NCI-H510A treated with DMSO at 0.1 percent for 48 hours (cell line): Measurements from ENCODE around the gene PCYOX1L.

Experiments used
- DNase-seq: peaks from one replicate; lab custom pipeline; 2025; lab: John Stamatoyannopoulos, UW

Gene PCYOX1L, protein sequence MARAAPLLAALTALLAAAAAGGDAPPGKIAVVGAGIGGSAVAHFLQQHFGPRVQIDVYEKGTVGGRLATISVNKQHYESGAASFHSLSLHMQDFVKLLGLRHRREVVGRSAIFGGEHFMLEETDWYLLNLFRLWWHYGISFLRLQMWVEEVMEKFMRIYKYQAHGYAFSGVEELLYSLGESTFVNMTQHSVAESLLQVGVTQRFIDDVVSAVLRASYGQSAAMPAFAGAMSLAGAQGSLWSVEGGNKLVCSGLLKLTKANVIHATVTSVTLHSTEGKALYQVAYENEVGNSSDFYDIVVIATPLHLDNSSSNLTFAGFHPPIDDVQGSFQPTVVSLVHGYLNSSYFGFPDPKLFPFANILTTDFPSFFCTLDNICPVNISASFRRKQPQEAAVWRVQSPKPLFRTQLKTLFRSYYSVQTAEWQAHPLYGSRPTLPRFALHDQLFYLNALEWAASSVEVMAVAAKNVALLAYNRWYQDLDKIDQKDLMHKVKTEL

DNA sequence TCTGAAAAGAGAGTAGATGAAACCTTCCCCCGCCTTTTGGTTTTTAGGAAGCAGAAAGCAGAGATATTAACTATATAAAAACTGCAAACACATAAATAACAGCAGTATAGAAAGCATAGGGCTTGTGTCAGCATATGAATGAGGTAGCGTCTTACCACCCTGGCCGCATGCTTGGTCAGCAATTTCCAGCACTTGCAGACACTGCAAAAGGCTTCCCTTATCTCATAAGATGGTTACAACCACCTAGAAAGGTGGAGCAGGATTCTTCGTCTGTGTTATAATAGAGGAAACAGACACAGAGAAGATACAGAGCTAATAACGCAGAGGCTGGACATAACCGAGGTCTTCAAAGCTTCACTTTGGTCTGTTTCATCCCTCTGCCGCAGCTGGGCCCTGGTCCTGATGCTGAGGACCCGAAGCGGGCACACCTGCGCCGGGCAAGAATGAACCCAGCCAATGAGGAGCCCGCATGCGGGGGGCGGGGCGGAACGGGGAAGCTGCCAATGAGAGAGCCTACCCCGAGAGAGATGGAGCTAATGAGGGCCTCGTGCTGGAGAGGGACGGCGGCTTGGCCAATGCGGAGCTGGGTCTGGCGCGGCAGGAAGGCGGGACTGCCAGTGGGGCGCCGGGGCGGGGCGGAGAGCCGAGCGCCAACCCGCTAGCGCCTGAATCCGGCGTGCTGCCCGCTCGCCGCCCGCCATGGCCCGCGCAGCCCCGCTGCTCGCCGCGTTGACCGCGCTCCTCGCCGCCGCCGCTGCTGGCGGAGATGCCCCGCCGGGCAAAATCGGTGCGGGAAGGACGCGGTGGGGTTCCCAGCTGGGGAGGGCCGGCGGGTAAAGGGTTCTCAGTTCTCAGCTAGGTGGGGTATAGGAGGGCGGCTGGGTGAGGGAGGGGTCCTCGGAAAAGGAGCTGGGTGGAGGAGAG, at the start of gene PCYOX1L:
TSS of gene PCYOX1L (plus strand) at position 677 of the 924 bp plus-strand sequence. CDS start at position 700, 23 bp downstream.
- DNase-seq, result peak; percentile 99

DNA sequence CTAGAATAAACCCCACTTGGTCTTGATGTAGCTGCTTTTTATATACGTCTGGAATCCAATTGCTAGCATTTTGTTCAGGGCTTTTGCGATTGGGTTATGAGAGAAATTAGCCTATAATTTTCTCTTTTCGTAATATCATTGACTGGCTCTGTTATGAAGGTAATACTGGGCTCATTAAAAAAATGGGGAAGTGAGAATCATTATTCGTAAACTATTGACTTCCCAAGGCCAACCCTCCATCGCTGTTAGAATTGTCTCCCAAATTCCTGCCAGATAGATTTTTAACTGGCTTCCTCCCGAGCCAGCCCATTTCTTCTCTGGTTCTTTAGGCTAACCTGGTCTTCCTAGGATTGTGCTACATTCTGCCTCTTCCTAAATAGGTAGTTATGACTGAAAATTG, 48.5 kb upstream of the PCYOX1L start:
- no peak for DNase-seq

DNA sequence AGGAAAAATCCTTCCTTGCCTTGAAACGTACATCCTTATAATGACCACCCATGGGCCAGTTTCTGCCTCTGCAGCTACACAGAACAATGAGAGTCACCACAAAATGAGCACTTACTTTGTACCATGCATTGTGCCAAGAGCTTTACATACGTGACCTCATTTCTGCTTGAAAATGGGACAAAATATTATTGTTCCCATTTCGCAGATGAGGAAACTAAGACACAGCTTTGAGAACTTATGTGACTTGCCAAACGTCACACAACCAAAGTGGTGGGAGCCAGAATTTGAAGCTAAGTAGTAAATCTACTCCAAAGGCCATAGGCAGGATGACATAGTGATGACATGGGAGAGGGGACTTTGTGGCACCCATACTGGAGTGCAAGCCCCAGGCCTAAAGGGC, 47.4 kb upstream of the PCYOX1L start:
- no peak for DNase-seq

DNA sequence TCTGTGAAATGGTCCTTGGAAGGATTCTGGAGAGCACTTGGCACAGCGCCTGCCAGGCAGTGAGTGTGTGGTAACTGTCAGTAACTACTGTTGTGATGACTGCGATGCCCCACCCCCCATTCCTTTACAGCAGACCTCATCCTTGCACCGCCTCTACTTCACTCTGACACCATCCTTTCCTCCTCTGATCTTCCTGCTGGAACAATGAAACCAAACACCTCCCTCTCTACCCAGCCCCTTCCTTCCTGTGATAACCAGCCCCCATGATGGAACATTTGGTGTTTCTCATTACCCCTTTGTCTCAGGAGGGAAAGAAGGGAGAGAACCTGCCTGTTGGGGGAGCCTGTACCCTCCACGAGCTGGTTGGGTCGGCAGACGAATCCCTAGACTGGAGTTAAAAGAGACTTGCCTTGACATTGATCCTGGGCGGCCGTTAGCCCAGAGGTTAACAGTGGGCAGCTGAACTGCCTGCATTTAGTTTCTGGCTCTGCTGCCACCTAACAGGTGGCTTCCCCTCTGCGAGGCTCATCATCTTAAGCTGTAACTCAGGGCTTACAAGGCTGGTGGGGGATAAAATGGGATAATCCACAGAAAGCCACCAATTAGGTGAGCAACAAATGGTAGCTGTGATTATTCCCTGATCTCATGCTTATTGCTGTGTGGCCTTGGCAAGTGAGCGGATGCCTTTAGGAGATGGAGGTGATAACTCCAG, 46.7 kb upstream of the PCYOX1L start:
- DNase-seq, result no peak

DNA sequence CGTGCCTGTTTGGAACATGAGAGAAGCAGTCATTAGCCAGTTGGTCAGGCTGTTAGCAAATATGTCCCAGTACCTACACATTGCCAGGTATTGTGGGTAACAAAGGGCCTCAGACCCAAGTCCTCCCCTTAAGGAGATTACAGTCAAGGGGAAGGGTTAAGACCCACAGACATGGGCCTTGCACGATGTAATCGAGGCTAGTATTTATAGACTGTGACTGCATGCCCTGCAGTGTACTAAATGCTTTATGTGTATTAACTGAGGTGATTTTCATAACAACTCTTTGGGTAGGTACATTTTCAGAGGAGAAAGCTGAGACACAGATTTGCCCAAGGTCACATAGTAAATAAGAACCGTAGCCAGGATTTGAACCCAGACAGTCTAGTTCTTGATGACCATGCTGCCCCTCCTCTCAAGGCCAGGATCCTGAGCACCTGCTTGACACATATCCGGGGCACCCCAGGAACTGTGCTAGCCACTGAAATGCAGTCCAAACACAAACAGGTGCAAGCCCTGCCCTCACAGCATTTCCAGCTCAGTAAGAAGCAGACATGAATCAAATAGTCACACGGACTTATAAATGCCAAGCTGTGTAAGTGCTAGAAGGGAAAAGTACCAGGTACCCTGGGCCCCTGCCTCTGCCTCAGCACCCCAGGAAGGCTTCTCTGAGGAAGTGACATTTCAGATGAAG, 44.5 kb upstream of the PCYOX1L start:
- DNase-seq, result peak; percentile 31

DNA sequence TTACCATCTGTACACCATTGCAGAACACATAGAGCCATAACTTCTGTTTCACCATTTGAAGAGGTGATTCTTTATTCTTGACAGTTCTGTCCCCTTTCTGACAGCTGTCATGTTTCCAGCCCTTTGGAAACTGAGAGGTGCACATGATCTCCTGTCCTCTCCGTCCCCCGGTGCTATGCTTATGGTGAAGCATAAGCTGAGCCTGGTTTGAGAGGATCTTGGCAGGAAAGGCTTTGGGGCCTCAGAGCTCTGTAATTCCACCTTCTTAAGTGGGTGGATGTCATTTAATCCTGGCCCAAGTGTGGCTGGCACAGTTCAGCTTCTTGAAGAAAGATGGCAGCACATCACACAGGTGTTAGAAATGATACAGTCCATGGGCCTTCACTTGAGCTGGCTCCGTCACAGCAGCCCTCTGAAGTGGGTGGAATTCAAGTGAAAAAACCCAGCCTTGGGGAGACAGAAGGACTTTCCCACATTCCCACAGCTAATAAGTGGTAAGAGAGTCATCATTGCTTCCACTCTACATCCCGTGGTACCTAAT, 43.2 kb upstream of the PCYOX1L start:
- no peak for DNase-seq

DNA sequence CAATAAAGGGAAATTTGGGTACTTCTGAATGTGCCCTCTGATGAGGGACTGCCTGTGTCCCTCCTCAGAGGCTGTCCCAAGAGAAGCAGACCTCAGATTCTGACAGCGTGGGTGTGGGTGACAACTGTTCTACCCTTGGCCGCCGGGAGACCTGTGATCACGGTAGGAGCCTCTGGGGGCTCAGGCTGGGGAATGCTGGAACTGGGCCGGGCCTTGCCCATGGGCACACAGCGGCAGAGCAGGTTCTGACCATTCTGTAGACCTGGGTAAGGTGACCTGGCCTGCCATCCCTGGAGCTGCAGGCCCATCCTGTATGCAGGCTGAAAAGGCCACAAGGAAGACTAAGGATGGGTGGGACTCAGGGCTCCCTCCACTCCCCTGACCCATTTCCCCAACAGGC, 42.1 kb upstream of the PCYOX1L start:
- no peak for DNase-seq

DNA sequence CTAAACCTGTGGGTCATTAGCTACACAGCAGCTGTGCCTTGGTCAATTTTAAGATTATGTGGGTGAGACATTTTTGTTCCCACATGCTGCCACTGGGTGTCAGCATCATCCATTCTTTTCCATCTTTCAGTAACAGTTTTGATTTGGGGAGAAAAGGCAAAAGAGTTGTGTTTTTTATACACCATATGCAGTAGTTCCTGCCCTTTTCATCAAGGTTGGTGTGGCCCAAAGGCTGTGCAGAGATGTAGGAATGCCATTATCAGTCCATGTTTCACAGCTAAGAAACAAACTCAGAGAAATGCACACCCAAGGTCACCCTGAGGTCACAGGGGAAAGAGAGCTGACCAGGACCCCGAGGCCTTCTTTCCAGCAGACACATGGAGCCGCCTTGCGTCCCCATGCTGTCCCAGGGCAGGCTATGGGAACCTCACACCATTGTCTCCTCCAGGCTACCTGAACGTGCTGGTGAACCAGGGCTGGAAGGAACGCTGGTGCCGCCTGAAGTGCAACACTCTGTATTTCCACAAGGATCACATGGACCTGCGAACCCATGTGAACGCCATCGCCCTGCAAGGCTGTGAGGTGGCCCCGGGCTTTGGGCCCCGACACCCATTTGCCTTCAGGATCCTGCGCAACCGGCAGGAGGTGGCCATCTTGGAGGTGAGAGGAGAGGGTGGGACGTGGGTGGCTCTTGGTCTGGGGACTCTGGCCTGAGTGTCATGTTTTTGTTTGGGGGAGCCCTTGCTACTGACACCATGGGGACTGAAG, 40.4 kb upstream of the PCYOX1L start:
- DNase-seq, result peak; percentile 37

DNA sequence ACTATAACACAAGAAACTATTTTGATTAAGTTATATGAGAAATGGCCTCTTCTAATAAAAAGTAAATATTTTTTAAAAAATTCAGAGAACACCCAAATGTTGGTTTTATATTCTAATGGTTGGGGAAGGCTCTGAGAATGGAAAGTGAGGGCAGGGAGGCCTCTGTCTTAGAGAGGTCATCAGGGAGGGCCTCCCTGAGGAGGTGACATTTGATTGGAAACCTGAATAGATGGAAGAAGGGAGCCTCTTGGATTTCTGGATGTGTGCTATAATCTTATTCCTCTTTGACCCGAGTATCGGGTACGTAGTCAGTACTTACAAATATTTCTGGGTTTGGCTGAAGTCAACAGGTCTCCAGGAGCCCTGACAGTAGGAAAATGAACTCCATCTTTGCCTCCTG, 38.7 kb upstream of the PCYOX1L start:
- DNase-seq, result no peak

DNA sequence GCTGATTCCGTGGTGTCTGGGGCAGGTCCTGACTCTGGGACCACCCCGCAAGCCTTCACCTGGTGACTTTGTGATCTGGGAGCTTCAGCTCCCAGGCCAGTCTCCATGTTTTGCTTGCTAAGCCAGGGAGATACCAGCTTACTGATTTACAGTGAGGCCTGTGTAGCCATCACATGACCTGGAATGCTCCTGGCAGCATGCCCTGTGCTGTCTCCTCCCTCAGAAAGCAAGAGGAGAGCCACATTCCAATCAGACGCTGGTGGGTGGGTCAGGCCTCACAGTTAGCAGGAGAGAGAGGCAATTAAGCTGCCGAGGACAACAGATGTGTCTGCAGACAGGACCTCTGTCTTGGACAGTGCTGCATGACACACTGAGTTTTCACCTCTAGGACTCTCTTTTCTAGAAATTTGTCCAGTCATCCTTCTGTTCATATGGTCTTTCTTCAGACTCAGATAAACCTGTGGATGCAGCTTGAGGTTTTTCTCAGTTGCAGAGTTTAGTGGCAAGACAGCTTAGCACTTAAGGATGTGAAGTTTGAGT, 37.0 kb upstream of the PCYOX1L start:
- peak; percentile 93 for DNase-seq

DNA sequence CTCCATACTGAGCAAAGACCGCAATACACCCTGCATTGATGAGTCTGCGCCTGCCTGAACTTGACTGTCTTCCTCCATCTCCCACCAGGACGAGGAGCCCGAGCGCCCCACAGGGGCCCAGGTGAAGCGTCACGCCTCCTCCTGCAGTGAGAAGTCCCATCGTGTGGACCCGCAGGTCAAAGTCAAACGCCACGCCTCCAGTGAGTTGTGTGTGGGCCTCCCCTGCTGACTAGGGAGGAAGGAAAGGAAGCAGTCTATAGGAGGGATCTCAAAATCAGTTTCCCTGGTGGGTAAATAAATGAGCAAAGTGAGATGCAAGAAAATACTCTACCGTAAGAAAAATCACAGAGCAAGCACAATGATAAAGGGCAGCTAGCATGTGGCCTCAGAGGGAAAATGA, 35.3 kb upstream of the PCYOX1L start:
- no peak for DNase-seq

DNA sequence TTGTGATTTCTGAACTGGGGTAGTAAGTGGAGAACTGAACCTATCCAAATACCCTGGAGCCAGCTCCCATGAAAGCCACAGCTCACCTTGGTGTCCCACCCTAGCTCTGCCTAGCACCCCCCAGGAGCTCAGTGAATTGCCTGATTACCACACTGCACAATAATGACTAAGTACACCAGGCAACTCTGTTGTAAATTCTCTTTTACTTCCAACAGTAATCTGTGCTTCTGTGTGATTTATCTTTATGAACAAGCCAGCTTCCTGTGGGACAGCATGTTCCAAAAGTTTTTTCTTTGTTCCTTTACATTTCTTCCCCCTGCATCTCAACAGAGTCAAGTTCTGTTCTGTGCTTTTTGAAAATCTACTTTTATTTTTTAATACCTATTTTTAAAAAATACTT, 34.6 kb upstream of the PCYOX1L start:
- DNase-seq, result no peak

DNA sequence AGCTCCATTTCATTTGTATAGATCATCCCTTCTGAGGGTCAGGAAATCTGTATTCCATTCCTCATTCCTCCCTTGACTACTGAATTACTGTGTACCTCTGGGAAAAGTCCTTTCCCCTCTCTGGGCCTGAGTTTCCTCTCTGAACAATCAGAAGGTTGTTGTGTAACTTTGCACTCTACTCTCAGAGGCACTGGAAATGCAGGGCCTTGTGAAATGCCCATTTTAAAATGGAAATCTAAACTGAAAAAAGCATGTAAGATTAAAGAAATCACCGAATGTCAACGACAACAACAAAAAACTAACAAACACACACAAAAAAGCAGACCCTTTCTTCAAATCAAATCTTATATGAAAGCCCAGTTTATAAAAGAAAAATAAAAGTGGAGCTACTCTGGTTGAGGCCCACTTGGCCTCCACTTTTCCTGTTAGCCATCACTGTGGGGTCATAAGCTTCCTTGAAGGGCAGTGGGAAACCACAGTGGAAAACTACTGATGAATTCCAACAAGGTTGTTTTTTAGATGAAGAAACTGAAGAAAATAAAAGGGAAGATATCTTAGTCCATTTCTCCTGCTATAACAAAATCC, 34.1 kb upstream of the PCYOX1L start:
- DNase-seq, result no peak

DNA sequence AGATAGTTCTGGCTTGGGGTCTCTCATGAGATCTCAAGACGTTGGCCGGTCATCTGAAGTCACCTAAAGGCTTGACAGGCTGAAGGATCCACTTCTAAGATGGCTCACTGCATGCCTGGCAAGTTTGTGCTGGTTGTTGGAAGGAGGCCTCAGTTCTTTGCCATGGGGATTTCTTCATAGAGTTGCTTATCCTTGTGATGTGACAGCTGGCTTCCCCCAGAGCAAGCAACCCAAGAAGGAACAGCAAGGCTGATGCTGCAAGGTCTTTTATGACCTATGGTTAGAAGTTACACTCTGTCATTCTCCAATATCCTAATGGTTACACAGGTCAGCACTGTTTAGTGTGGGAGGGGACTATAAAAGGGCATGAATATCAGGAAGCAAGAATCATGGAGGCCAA, 33.2 kb upstream of the PCYOX1L start:
- no peak for DNase-seq

DNA sequence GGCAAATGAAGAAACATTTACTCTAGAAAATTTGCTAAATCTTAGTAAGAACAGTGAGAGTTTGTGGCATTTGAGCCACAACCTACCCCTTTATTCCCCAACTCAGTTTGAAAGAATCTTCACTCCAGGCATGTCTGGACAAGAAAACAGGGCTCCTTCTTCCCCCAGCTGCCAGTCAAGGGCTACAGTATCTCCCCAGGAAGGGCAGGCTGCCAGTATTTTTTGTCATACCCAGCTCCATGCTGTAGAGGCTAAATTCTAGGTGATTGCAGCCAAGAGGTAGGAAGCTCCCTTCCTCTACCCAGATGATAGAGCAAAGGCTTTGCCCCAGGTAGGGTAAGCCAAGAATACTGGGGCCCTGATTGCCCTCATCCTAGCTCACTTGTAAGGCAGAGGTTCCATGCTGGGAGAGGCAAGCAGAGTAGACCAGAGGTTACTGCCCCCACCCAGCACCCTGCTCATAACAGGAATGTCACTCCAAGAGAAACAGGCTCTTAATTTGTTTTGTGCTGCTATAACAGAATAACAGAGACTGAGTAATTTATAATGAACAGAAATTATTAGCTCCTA, 32.6 kb upstream of the PCYOX1L start:
- no peak for DNase-seq

DNA sequence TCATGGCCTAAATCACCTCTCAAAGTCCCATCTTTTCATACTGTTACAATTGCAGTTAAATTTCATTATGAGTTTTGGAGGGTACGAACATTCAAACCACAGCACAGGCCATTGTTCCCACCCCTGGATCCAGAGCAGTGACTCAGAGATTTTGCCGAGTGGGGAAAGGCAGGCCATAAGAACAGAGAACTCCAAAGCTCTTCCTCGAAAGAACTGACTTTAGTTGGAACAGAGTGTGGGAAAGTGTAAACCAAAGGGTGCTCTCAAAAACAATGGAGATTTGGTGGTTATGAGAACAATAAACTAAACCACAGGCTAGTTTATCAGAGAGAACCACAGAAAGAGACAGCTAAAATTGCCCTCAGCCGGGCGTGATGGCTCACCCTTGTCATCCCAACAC, 32.0 kb upstream of the PCYOX1L start:
- DNase-seq, result no peak

DNA sequence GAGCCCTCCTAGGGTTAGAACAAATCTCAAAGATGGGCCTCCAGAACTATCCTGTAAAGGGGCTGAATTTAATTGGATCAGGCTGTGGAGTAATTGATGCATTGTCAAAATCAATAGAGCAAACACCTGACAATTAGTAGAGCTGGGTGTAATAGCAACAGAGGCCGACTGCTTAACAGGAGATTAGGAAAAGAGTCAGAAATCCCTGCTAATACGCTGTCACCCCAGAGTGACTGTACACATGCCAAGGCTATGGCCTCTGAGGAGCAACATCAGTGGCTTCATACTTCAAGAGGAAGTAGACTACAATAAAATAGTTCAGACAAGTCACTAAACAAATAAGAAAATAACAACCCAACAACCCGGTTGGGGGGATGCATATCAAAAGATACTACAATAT, 31.2 kb upstream of the PCYOX1L start:
- DNase-seq, result no peak

DNA sequence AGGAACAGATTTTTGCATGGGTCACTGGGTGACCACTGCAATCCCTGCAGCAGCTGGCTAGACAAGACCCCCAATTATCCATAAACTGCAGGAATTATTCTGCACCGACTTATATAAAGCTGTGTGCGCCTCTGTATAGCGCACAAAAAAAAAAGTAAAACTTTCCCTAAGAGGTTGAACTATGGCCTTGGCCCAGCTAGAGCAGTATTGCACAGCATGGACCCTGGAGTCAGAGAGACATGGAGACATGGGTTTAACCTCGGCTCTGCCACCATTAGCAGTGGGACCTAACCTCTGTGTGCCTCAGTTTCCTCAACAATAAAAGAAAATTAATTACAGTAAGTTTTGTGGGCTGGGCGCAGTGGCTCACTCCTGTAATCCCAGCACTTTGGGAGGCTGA, 29.7 kb upstream of the PCYOX1L start:
- DNase-seq, result no peak

DNA sequence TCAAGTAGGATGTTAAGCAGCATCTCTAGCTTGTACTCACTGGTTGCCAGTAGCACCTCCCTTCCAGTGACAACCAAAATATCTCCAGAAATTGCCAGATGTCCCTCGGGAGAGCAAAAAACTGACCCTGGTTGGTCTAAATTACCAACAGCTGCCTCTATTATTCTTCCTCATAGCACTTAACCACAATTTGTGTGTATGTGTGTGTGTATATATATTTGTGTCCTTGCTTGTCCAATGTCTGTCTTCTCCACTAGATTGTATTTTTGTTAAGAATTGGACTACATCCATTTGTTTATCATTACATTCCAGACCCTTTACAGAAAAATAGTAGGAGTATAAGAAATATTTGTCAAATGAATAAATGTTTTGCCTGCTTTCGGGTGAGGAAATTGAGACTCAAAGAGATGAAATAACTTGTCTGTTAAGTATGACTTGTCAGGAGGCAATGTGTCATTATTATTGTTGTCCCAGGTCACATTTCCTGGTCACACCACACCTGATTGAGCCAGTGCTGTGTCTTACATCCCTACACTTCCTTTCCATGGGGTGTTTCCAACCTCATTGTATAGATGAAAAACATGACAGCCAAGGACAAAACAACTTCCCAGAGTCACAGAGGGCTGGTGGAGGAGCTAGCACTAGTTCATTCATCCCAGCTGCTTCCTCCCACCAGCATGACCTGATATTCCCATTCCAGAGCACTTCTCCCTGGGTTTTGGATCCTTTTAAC, 24.0 kb upstream of the PCYOX1L start:
- DNase-seq, result no peak
